ENCODE data around the gene STMN3. TPM values are rescaled to one million over a fixed set of nuclear protein-coding genes. Genes with fewer than 3 reads are reported as not detected.

The STMN3 gene
- total RNA-seq, 1 donor: 1.1 TPM

- Histone ChIP-seq H3K36me3 (ENCODE audit: insufficient read depth, low read length) (peaks cover 39% of the 10 kb centered on the region), H3K4me1 (ENCODE audit: insufficient read depth, low read length) (peaks cover 8% of the 10 kb centered on the region), H4K20me1 (ENCODE audit: insufficient read depth, low read length) (peaks cover 23% of the 10 kb centered on the region), H3K79me2 (ENCODE audit: insufficient read depth, low read length) (no peaks in the 10 kb centered on the region), H3K4me3 (ENCODE audit: insufficient read depth, low read length) (no peak overlapping the region), H3K9me3 (ENCODE audit: low read depth, low read length) (no peaks in the 10 kb centered on the region), H3K4me2 (ENCODE audit: insufficient read depth, low read length) (no peak overlapping the region), H3K27ac (ENCODE audit: low read depth, low read length) (no peak overlapping the region), H3K27me3 (ENCODE audit: insufficient read depth, low read length) (no peaks in the 10 kb centered on the region), H2AFZ (ENCODE audit: low read length) (no peak overlapping the region)
- peak; percentile 25 for DNase-seq (ENCODE audit: insufficient read length, low spot score, missing footprints)
- no peak for TF ChIP-seq CTCF (IDR thresholded peaks at IDR 0.05; ENCODE audit: extremely low read depth, low read depth, low read length)
Observed at GRCh38 chr20:63596423-63596822, 56.8 kb downstream of the STMN3 start.

- Histone ChIP-seq H3K79me2 (ENCODE audit: insufficient read depth, low read length) (no peaks in the 10 kb centered on the region), H4K20me1 (ENCODE audit: insufficient read depth, low read length) (peaks cover 23% of the 10 kb centered on the region), H3K36me3 (ENCODE audit: insufficient read depth, low read length) (peaks cover 37% of the 10 kb centered on the region), H3K4me1 (ENCODE audit: insufficient read depth, low read length) (peaks cover 8% of the 10 kb centered on the region), H3K27me3 (ENCODE audit: insufficient read depth, low read length) (no peaks in the 10 kb centered on the region), H3K4me3 (ENCODE audit: insufficient read depth, low read length) (no peak overlapping the region), H3K27ac (ENCODE audit: low read depth, low read length) (no peak overlapping the region), H3K4me2 (ENCODE audit: insufficient read depth, low read length) (no peak overlapping the region), H3K9me3 (ENCODE audit: low read depth, low read length) (no peaks in the 10 kb centered on the region), H2AFZ (ENCODE audit: low read length) (no peak overlapping the region)
- no peak for TF ChIP-seq CTCF (IDR thresholded peaks at IDR 0.05; ENCODE audit: extremely low read depth, low read depth, low read length)
- DNase-seq (ENCODE audit: insufficient read length, low spot score, missing footprints): no peak
Observed at GRCh38 chr20:63595416-63596127, 57.7 kb downstream of the STMN3 start.

GRCh38 chr20:63594043-63594561, 59.1 kb downstream of the STMN3 start:
- Histone ChIP-seq H3K4me1 (ENCODE audit: insufficient read depth, low read length) (peaks cover 8% of the 10 kb centered on the region), H2AFZ (ENCODE audit: low read length) (no peak overlapping the region), H3K4me2 (ENCODE audit: insufficient read depth, low read length) (no peak overlapping the region), H3K79me2 (ENCODE audit: insufficient read depth, low read length) (no peaks in the 10 kb centered on the region), H3K9me3 (ENCODE audit: low read depth, low read length) (no peaks in the 10 kb centered on the region), H4K20me1 (ENCODE audit: insufficient read depth, low read length) (peaks cover 21% of the 10 kb centered on the region), H3K36me3 (ENCODE audit: insufficient read depth, low read length) (peaks cover 39% of the 10 kb centered on the region), H3K27ac (ENCODE audit: low read depth, low read length) (peak overlapping the region; percentile 20), H3K27me3 (ENCODE audit: insufficient read depth, low read length) (no peaks in the 10 kb centered on the region), H3K4me3 (ENCODE audit: insufficient read depth, low read length) (no peak overlapping the region)
- no peak for TF ChIP-seq CTCF (IDR thresholded peaks at IDR 0.05; ENCODE audit: extremely low read depth, low read depth, low read length)
- peak; percentile 99 for DNase-seq (ENCODE audit: insufficient read length, low spot score, missing footprints)

DNA sequence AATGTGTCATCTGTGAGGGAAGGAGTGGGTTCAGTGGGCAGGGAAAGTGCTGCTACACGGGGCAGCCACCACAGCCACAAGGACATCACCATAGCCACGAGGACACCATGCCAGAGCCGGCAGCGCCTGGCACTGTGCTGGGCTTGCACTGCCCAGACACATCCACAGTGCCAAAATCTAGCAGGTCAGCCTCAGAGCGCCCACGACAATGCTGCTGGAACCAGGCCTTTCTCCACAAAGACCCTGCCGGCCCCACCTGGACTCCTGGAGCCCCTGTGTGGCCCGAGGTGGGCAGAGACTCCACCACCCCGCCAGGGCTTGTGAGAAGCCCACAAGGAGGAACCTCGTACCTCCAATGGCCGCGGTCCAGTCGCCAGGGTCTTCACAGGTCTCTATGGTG, 60.6 kb downstream of the STMN3 start:
- no peak overlapping the region for H3K4me2 ChIP-seq (ENCODE audit: insufficient read depth, low read length)
- peaks cover 8% of the 10 kb centered on the region for H3K4me1 ChIP-seq (ENCODE audit: insufficient read depth, low read length)
- no peaks in the 10 kb centered on the region for H3K27me3 ChIP-seq (ENCODE audit: insufficient read depth, low read length)
- peaks cover 15% of the 10 kb centered on the region for H4K20me1 ChIP-seq (ENCODE audit: insufficient read depth, low read length)
- TF ChIP-seq CTCF (IDR thresholded peaks at IDR 0.05; ENCODE audit: extremely low read depth, low read depth, low read length): no peak
- DNase-seq (ENCODE audit: insufficient read length, low spot score, missing footprints): peak; percentile 75
- no peak overlapping the region for H2AFZ ChIP-seq (ENCODE audit: low read length)
- H3K36me3 ChIP-seq (ENCODE audit: insufficient read depth, low read length): peaks cover 39% of the 10 kb centered on the region
- no peaks in the 10 kb centered on the region for H3K9me3 ChIP-seq (ENCODE audit: low read depth, low read length)
- H3K4me3 ChIP-seq (ENCODE audit: insufficient read depth, low read length): no peak overlapping the region
- no peak overlapping the region for H3K27ac ChIP-seq (ENCODE audit: low read depth, low read length)
- no peaks in the 10 kb centered on the region for H3K79me2 ChIP-seq (ENCODE audit: insufficient read depth, low read length)

Data from osteoblast (primary cell).